GM12878 (cell line): ENCODE data around the gene DPY19L1. TPM values are rescaled to one million over a fixed set of nuclear protein-coding genes. Genes with fewer than 3 reads are reported as not detected.

Source experiments
- ATAC-seq: fragments of 200-7000 bp; cut with Tn5 transposase; 3 replicates; pipeline ENCODE4 v1.9.1; 2020; ENCODE audit warnings: mild to moderate bottlenecking, moderate library complexity
- BruUV-seq: library from RNA; stranded (reverse); fragments of 400-500 nt; replicated peaks from 2 replicates; lab custom pipeline; 2021; lab: Mats Ljungman, UMichigan
- CTCF ChIA-PET: fragments of 300-600 bp; sonication (Branson Sonifier 250); formaldehyde crosslinking; extraction: SDS; loops from one replicate; lab custom pipeline; 2021; ENCODE audit warnings: inconsistent platforms; lab: Yijun Ruan, JAX
- POLR2A ChIA-PET: fragments of 350-600 bp; formaldehyde crosslinking; extraction: SDS; loops from one replicate; lab custom pipeline; 2021; ENCODE audit warnings: inconsistent platforms; lab: Charles Lee
- RAD21 ChIA-PET: fragments of 300-600 bp; sonication (Branson Sonifier 250); formaldehyde crosslinking; loops from one replicate; lab custom pipeline; 2023; ENCODE audit warnings: antibody characterized with exemption; ENCODE audit not compliant: unreplicated experiment; lab: Charles Lee
- SMC1A ChIA-PET: fragments of 300-600 bp; sonication (Branson Sonifier 250); formaldehyde crosslinking; loops from one replicate; lab custom pipeline; 2023; ENCODE audit not compliant: unreplicated experiment, uncharacterized antibody; lab: Charles Lee
- DNase-seq: peaks from one replicate; pipeline ENCODE4 v3.0.0-alpha.2; 2011; ENCODE audit warnings: low read depth, low spot score
- FAIRE-seq: peaks from 3 replicates; lab custom pipeline; 2011; peaks lifted over from hg19 to GRCh38; lab: Jason Lieb, UNC
- H2AFZ ChIP-seq: 2 replicates; pipeline ENCODE4 v1.6.0; 2011; ENCODE audit warnings: low read depth, low read length, control low read depth; ENCODE audit not compliant: control insufficient read depth
- H3K27ac ChIP-seq: 2 replicates; pipeline ENCODE4 v1.5.1; 2011; ENCODE audit warnings: control low read depth; ENCODE audit not compliant: control insufficient read depth, insufficient read depth
- H3K27me3 ChIP-seq, 2 experiments: replicated peaks in 1 of 2; 2 replicates each; pipeline versions ENCODE4 v1.6.0 to v1.6.1; 2011; ENCODE audit warnings: low read length in 1 of 2; ENCODE audit not compliant: control insufficient read depth in 2 of 2, insufficient read depth in 2 of 2
- H3K36me3 ChIP-seq, 2 experiments: 2 replicates each; pipeline ENCODE4 v1.5.1; 2011; ENCODE audit warnings: low read length in 1 of 2; ENCODE audit not compliant: control insufficient read depth in 2 of 2, insufficient read depth in 2 of 2
- H3K4me1 ChIP-seq: 2 replicates; pipeline ENCODE4 v1.6.1; 2011; ENCODE audit warnings: mild to moderate bottlenecking, low read length, moderate library complexity, mixed read lengths; ENCODE audit not compliant: control insufficient read depth, insufficient read depth
- H3K4me2 ChIP-seq: 2 replicates; pipeline ENCODE4 v1.6.0; 2011; ENCODE audit warnings: control low read depth; ENCODE audit not compliant: control insufficient read depth, insufficient read depth
- H3K4me3 ChIP-seq: fragments of 200-600 bp; sonication (generic); 2 replicates; pipeline ENCODE4 v1.5.1; 2016
- H3K79me2 ChIP-seq: 2 replicates; pipeline ENCODE4 v1.6.0; 2011; ENCODE audit warnings: low read length; ENCODE audit not compliant: control insufficient read depth, insufficient read depth
- H3K9ac ChIP-seq: 2 replicates; pipeline ENCODE4 v1.8.0; 2011; ENCODE audit warnings: low read length, control low read depth, mixed read lengths; ENCODE audit not compliant: control insufficient read depth, insufficient read depth
- H3K9me3 ChIP-seq: replicated peaks from 3 replicates; pipeline ENCODE4 v1.5.1; 2011; ENCODE audit warnings: mild to moderate bottlenecking, low read length; ENCODE audit not compliant: control insufficient read depth, insufficient read depth
- H4K20me1 ChIP-seq: 2 replicates; pipeline ENCODE4 v1.6.0; 2011; ENCODE audit not compliant: control insufficient read depth, insufficient read depth
- ASH2L ChIP-seq: fragments of 300-600, 200-600 bp; sonication (generic); IDR thresholded peaks from 2 replicates; pipeline ENCODE4 v1.6.1; 2017; ENCODE audit warnings: low read depth, mild to moderate bottlenecking, borderline replicate concordance
- BCL3 ChIP-seq: IDR thresholded peaks from 2 replicates; pipeline ENCODE4 v1.6.1; 2011; ENCODE audit warnings: borderline replicate concordance, low read depth, mild to moderate bottlenecking, moderate library complexity, low read length; ENCODE audit not compliant: insufficient read depth, poor library complexity, severe bottlenecking
- BHLHE40 ChIP-seq, 2 experiments: fragments of 450-650 bp in 1 of 2; IDR thresholded peaks; 2 replicates each; pipeline ENCODE4 v1.6.1; 2011 to 2017; ENCODE audit warnings: low read depth in 2 of 2, borderline replicate concordance in 1 of 2, improper control_type of control experiment in 1 of 2, low read length in 1 of 2, mild to moderate bottlenecking in 1 of 2
- BMI1 ChIP-seq: fragments of 450-650 bp; IDR thresholded peaks from 2 replicates; pipeline ENCODE4 v1.6.1; 2016; ENCODE audit warnings: mild to moderate bottlenecking, moderate library complexity, borderline replicate concordance
- CBFB ChIP-seq: IDR thresholded peaks from 2 replicates; pipeline ENCODE4 v1.6.1; 2016; ENCODE audit warnings: antibody characterized with exemption, low read depth
- E2F4 ChIP-seq: IDR thresholded peaks from 2 replicates; pipeline ENCODE4 v1.6.1; 2012; ENCODE audit warnings: low read depth, low read length, improper control_type of control experiment
- ESRRA ChIP-seq: IDR thresholded peaks from 2 replicates; pipeline ENCODE4 v1.6.1; 2012; ENCODE audit warnings: mild to moderate bottlenecking, low read length, improper control_type of control experiment
- ETV6 ChIP-seq, 2 experiments: fragments of 450-650 bp in 1 of 2; IDR thresholded peaks in 1 of 2; conservative IDR thresholded peaks in 1 of 2; 2 replicates each; pipeline ENCODE4 v1.6.1; 2014; ENCODE audit warnings: antibody characterized with exemption in 1 of 2, borderline replicate concordance in 1 of 2, low read depth in 1 of 2, mild to moderate bottlenecking in 1 of 2, moderate library complexity in 1 of 2
- EZH2 ChIP-seq: IDR thresholded peaks from 2 replicates; pipeline ENCODE4 v1.6.1; 2012; ENCODE audit warnings: low read depth, mild to moderate bottlenecking, control low read depth, inconsistent platforms, low read length, borderline replicate concordance; ENCODE audit not compliant: control insufficient read depth
- LARP7 ChIP-seq: fragments of 450-650 bp; IDR thresholded peaks from 2 replicates; pipeline ENCODE4 v1.6.1; 2017; ENCODE audit warnings: mild to moderate bottlenecking
- NR2F1 ChIP-seq: fragments of 450-650 bp; conservative IDR thresholded peaks from 2 replicates; pipeline ENCODE4 v1.6.1; 2017; ENCODE audit warnings: mild to moderate bottlenecking
- RAD21 ChIP-seq: IDR thresholded peaks from 2 replicates; pipeline ENCODE4 v1.6.1; 2011; ENCODE audit warnings: mild to moderate bottlenecking, low read depth, low read length, moderate library complexity; ENCODE audit not compliant: insufficient read depth
- RELA ChIP-seq: fragments of 450-650 bp; IDR thresholded peaks from 2 replicates; pipeline ENCODE4 v1.8.0; 2014; ENCODE audit warnings: borderline replicate concordance; ENCODE audit not compliant: partially characterized antibody
- SREBF2 ChIP-seq: IDR thresholded peaks from 2 replicates; pipeline ENCODE4 v1.6.1; 2012; ENCODE audit warnings: mild to moderate bottlenecking, low read length
- TBL1XR1 ChIP-seq: IDR thresholded peaks from 2 replicates; pipeline ENCODE4 v1.6.1; 2012; ENCODE audit warnings: low read depth, low read length, improper control_type of control experiment
- USF1 ChIP-seq: IDR thresholded peaks from 2 replicates; pipeline ENCODE4 v1.6.1; 2011; ENCODE audit warnings: borderline replicate concordance, low read depth, mild to moderate bottlenecking, moderate library complexity, mixed read lengths, low read length; ENCODE audit not compliant: insufficient read depth; ENCODE audit errors: extremely low read length
- ZBTB11 ChIP-seq: fragments of 450-650 bp; formaldehyde crosslinking; IDR thresholded peaks from 2 replicates; pipeline ENCODE4 v1.5.0; 2022; ENCODE audit warnings: mild to moderate bottlenecking, missing genetic modification characterization
- WGBS: methylation state at CpG from one replicate; pipeline ENCODE4 v1.1.6; 2016; ENCODE audit warnings: low lambda C conversion rate; ENCODE audit not compliant: insufficient replicate concordance, insufficient coverage; ENCODE audit errors: missing lambda C conversion rate; 5-methylcytosine and 5-hydroxymethylcytosine counted together
- in situ Hi-C: fragments of 300-500 bp; cut with MboI; formaldehyde crosslinking; loops from 9 replicates; pipeline ENCODE4 v1.14.3; 2018; ENCODE audit warnings: mixed read lengths
- intact Hi-C: fragments of 100-400 bp; cut with micrococcal nuclease; formaldehyde crosslinking; loops from one replicate; pipeline ENCODE4 v1.14.2; 2022; ENCODE audit not compliant: unreplicated experiment
- polyA plus RNA-seq, 11 experiments: library from polyadenylated mRNA; depleted of rRNA in 4 of 11; unstranded in 6 of 11; stranded (reverse) in 5 of 11; fragments of >200 nt; fragmentation: Nextera tagmentation in 4 of 11; fragmentation: Illumina TruSeq in 1 of 11; extraction: Ambion mirVana in 4 of 11; extraction: Trizol in 1 of 11; gene quantifications; 1 replicate in 1 of 11; 2 replicates in 10 of 11; pipeline versions ENCODE4 v1.2.1 to v1.2.3, GENCODE V29; 2011 to 2016; ENCODE audit warnings: inconsistent platforms in 2 of 11, missing spikeins in 2 of 11, low read depth in 1 of 11
- total RNA-seq, 4 experiments: library from RNA; depleted of rRNA in 3 of 4; stranded (reverse); fragments of >200 nt in 3 of 4; fragmentation: Illumina TruSeq in 1 of 4; extraction: Trizol in 1 of 4; gene quantifications; 2 replicates each; pipeline versions ENCODE4 v1.2.1 to v1.2.3, GENCODE V29; 2013 to 2021

DPY19L1 gene
- total and polyA plus RNA-seq, 10 of the 15 experiments (the other 5 are each of a cell fraction or from before 2014, with no cell fraction given): 0.47 to 35.4 (median 3.8) TPM

- no peak for DNase-seq
- 42% methylated on average over 1 of the region's 1 CpG for WGBS
- SMC1A ChIA-PET: no interaction called here
- Histone ChIP-seq H3K4me3 (no peak overlapping the region), H3K79me2 (no peaks in the 10 kb centered on the region), H4K20me1 (no peaks in the 10 kb centered on the region), H3K36me3 (no peaks in the 10 kb centered on the region), H3K4me2 (no peak overlapping the region), H2AFZ (no peak overlapping the region), H3K27ac (no peak overlapping the region), H3K27me3 (no peaks in the 10 kb centered on the region), H3K9ac (no peak overlapping the region), H3K4me1 (no peaks in the 10 kb centered on the region), H3K9me3 (no peaks in the 10 kb centered on the region)
- CTCF ChIA-PET: interaction anchor here (1.0 kb wide), 1 partner anchor 78 kb away, joined by 5 read pairs; no protein-coding TSS in a partner anchor
- FAIRE-seq: no peak
- in situ Hi-C loops: no loop called here
- intact Hi-C loops: no loop called here
- POLR2A ChIA-PET: no interaction called here
- RAD21 ChIA-PET: no interaction called here
- BruUV-seq: no TSS peak
- no peak for ATAC-seq
- TF ChIP-seq EZH2 (no peak), ZBTB11 (CRISPR knock-in tag) (no peak), E2F4 (no peak), TBL1XR1 (no peak), CBFB (no peak), BMI1 (no peak), RELA (no peak), BCL3 (no peak), ETV6 (conservative IDR thresholded peaks at IDR 0.05 in 1 of 2, IDR thresholded peaks at IDR 0.05 in 1 of 2; ENCODE audit: borderline replicate concordance in 1 of 2, low read depth in 1 of 2) (no peak), BHLHE40 (IDR thresholded peaks at IDR 0.05; ENCODE audit: borderline replicate concordance in 1 of 2, low read depth in 2 of 2, low read length in 1 of 2) (no peak), ESRRA (no peak), NR2F1 (no peak), RAD21 (no peak), LARP7 (no peak), USF1 (no peak), ASH2L (no peak), SREBF2 (no peak)
These were observed 79.3 kb downstream of the DPY19L1 start for GRCh38 chr7:34958021-34958420.
